GM21528 (cell line): ENCODE measurements around the gene KIF18A.

Experiments
- ATAC-seq: cut with Tn5 transposase; IDR thresholded peaks from one replicate; pipeline ENCODE4 v1.9.1; 2021; ENCODE audit warnings: mild to moderate bottlenecking, moderate library complexity; ENCODE audit not compliant: unreplicated experiment, low FRiP score

KIF18A gene

DNA sequence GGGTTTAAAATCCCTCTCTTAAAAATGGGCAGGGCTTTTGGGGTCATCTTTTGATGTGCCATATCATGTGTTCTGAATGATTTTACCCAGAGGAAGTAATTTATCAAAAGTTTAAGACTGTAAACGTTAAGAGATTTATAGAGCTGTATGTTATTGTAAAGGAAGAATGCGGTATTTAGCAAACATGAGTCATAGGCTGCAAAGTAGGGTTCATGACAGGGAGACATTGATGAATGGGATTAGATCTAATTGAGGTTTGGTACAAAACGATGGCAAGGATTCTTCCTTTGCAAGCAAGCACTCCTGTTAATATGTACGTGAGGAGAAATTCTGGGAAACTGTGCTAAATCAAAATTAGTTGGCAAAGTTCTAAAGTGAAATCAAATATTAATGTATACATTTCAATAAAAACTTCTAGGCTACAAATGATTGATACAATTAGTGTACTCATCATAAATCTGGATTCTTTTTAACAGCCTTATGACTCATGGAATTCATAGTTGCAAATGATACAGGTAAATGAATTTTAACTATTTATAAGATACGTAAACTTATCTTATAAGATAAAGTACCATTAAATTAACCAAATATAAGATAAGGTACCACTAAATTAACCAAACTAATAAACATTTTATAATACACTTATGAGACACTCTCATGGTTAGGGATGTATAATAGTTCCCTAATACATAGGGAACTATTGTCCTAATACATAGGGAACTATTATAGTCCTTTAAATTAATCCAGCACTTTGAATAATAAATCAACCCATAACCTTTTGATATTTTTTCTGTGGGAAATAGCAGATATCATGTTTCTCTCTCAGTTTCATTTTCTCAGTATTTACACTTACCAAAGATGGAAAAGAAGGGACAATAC lies 58.4 kb downstream of the KIF18A start:
- ATAC-seq: no peak

DNA sequence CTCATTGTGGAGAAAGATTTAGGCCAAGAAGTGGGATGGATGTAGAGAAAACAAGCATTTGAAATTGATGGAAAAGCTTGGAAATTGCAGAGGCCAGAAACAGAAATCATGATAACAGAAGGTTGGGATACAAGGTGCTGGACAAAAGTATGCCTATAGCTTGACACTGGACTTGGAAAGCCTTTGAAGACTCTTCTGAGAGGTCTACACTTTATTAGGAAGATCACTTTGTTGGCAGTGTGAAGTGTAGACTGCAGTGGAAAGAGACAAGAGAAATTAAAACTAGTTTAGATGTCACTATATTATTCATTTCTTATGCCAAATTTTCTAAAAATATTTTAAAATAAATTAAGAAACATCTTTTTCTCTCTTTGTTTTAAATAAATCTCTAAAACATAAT lies 59.1 kb downstream of the KIF18A start:
- no peak for ATAC-seq

DNA sequence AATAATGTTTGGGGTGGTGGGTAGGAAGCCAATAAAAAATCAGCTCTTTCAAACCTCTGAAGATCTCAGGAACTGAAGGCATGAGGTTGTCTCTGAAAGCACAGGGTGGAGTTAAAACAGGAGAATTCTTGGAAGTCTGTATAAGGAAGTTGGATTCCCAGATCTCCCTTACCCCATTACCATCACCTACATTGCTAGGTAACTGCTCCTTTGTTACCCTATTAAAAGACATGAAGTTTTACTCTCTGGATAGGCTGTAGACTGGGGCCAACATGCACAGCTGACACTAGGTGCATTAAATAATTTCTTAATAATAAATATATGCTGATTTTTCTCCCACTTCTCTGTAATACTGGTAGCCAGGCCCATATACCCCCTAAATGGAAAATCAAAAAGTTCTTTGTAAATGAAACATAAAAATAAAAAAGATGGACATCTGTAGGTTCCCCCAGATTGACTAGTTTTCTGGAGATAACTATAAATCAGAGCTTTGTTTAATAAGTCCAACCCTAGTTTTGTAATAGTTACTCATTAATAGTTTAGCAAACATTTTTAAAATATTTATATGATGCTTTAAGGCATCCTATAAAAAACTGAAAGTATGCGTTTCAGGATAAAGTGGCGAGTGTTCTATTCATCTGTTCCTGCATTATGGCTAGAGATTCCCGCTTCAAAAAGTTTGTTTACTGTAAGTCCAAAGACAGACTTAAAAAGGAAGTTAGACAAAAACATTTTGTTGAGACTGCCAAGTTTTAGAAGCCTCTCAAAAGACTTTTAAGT lies 63.8 kb downstream of the KIF18A start:
- no peak for ATAC-seq

DNA sequence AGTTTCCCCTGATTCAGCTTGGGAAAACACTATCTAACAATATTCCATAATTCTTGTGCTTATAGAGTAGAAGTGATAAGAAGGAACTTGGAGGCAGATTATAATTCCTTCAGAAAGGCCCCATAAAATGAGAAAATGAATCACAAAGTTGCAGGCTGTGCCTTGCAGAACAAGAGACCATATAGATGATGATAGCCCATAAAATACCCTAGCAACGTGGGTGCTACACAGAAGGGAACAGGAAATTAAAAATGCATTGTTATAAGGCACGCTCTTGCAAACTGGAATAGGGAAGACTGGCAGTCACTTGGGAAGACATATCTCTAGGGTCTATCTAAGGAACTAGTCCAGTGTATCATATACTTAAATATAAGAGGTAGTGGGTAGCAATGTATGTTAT lies 67.6 kb downstream of the KIF18A start:
- no peak for ATAC-seq

DNA sequence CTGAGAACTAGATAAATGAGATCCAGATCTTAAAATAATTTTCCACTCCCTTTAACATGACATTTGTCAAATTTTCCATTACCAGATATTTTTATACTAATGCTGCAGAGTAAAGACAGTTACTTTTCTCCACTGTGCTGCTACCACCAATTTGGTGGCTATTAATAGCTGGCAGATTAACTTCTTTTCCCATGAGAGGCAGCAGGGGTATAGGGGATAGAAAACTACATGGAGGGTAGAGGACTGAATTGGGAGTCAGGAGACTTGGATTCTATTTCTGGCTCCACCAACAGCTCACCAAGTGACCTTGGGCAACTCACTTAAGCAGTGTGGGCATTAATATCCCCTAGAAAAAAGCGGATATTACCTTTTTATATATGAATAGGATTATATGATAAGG lies 69.2 kb downstream of the KIF18A start:
- no peak for ATAC-seq

DNA sequence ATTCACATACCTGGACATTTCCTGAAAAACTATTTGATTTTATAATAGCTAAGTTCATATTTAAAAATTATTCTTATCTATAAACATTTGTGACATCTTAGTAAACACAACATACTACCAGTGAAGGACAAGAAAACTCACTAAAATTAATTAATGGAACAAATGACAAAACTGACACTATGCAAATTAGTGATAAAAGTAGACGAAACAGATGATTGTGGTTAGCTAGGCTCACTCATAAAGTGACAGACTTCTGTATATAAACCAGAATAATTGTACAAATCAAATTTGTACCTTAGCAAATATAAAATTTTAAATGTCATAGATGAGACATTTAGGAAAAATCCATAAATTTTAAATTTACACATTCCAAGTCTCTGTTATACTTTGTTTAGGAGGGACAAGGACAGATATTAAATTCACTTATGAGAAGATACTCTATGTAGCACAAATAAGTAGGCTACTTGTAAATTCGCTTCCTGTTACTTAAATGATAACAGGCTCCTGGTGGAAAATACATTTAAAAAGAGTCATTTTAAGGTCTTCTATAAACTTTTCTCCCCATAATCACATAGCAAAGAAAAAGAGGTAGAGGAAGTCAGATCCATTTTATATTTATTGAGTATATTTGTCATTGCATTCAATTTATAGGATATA lies 81.2 kb downstream of the KIF18A start:
- ATAC-seq: peak; percentile 84

DNA sequence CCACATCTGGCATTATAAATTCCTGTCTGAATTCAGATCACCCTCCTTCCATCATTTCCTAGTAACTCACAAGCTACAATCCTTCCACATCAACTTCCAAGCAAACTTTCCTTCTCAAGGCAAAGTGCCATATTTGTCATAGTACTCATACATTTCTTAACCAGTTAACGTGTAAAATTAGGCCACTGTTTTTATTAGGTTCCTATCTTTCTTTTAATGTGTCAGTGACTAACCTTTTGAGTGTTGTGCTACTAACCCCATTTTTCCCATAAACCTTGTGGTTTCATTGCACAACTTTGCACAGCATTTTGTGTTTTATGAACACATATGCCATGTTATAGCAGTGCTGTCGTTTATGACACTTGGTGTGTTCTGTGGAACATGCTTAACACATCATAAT lies 90.1 kb downstream of the KIF18A start:
- ATAC-seq: no peak

DNA sequence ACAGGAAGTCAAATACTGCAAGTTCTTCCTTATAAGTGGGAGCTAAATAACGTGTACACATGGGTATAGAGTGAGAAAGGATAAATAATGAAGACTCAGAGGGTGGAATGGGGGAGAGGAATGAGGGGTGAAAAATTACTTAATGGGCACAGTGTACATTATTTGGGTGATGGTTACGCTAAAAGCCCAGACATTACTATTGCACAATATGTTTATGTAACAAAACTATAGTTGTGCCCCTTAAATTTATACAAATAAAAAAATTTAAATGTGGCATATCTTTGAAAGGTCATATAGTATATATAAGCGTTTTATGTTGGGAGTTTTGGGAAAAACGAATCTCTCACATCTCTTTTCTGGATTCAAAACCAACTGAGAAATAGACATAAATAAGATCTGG lies 96.1 kb downstream of the KIF18A start:
- no peak for ATAC-seq

DNA sequence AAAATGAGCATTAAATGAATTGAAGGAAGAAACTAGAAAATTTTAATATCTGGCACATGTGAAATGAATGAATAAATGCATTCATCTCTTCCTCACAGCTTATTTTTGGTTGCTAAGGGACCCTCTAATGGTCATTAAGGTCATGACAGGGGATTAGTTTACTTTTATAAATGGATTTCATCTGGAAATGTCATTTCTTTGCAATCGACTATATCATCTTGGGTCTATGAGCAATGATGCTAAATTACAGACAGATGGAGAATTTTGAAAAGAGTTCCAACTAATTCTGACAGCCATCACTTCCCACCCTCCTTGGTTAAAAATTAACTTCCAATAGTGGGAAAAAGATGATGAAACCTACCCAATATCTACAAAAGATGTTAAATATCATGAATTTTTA lies 98.0 kb downstream of the KIF18A start:
- ATAC-seq: no peak

DNA sequence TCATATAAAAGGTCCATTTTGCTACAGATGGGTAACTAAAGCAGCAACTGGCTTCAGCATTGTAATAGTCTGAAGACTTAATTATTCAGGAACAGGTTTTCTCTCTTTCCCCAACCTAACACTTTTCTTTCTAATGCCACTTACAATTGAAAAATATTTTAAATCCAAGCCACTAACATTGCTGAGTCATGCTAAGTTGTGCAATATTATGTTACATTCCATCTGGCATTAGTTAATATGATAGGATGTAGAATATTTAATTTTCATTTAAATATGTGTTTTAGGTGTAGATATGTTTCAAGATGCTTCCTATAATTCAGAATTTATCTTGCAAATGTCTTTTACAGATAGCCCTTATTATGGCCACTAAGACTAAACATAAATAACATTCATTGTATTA lies 98.6 kb downstream of the KIF18A start:
- ATAC-seq: no peak

DNA sequence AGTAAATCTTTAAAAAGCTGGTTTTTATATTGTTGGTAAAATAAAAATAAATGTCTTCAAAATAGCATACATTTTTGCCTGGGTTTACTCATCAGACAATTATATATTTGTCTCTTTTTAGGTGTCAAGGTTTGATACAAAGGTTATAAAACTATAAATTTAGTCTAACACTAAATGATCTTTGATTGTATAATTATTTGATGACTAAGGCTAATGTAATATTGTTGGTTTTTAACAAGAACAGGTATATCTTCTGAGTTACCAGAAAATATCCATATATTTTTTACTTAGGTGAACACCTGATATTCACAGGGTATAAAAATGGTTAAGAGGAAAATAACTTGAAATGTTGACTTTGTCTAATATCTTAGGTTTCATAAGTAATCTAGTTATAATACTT lies 104.3 kb downstream of the KIF18A start:
- no peak for ATAC-seq

DNA sequence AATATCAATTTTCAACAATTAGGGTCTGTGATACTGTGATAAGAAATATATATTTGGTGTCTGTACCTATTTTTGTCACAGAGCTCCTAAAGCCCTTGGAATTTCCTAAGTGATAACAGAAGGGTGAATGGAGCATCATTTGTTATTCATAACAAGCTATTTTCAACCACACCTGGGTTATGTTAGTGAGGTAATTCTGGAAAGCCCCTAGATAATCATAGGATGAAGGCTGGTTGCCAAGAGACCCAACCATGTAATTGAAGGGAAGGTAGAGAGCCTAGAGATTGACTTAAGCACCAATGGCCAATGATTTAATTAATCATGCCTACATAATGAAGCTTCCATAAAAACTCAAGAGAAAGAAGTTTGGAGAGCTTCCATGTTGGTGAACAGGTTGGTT lies 109.4 kb downstream of the KIF18A start:
- ATAC-seq: no peak

DNA sequence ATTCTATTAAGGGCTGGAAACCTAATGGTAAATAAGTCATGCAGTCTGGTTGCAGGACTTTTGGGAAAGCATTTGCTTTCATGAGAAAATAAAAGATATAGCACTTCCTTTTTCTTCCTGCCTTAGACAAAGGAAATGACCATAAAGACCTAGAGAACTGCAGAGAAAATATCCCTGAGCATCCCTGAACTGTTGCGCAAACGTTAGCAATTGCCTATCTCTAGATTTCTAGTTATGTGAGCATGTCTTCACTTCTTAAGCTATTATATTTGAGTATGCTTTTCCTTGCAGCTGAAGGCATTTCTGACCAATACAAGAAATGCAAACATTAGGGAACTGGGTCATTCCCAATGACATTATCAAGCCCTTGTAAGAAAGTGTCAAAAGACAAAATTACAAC lies 110.6 kb downstream of the KIF18A start:
- ATAC-seq: no peak

DNA sequence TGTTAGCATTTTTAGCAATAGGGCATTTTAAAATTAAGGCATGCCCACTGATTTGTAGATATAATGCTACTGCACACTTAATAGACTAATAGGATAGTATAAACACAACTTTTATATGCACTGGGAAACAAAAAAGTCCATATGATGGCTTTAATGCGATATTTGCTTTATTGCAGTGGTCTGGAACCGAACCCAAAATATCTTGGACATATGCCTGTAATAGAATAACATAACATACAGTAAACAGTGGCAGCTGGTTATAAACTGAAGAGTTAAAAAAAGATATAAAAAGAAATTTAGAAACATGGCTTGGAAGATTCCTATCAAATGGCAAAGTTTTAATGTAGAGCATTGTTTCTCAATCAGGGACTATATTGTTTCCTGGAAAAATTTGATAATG lies 111.9 kb downstream of the KIF18A start:
- no peak for ATAC-seq

DNA sequence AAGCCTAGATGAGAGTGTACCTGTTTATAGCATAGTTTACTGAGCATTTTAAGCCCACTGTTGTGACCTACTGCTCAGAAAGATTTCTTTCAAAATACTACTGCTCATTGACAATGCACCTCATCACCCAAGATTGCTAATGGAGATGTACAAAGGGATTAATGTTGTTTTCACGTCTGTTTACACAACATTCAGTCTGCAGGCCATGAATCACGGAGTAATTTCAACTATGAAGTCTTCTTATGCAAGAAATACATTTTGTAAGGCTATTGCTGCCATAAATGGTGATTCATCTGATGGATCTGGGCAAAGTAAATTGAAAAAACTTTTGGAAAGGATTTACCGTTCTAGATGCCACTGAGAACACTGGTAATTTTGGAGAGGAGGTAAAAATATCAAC lies 112.9 kb downstream of the KIF18A start:
- ATAC-seq: no peak

DNA sequence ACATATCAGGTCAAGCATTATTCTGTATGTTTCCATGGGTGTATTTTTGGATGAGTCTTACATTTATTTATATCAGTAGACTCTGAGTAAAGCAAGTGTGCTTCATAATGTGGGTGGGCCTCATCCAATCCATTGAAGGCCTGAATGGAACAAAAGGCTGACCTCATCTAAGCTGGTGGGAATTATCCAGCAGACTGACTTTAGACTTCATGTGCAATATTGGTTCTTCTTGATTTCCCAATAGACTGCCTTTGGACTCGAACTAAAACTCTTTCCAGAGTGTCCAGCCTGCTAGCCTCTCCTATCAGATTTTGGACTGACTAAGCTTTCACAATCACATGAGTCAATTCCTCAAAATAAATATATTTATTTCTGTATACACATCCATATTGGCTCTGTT lies 116.2 kb downstream of the KIF18A start:
- ATAC-seq: no peak

DNA sequence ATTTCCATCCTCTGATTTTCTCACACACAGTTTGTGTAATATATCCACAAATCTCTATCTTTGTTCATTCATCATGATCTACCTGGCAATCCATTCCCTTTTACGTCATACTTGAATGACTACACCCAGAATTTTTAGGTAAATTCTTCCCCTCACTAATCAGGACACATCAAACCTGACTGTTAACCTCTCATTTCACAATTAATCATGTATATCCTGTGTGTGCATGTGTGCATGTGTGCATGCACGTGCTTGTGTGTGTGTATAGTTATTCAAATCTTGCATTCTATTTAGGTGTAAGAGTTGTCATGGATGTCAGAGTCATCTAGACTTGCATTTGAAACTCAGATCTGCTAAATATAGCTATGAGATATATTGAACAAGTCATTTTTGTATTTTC lies 130.4 kb downstream of the KIF18A start:
- no peak for ATAC-seq

DNA sequence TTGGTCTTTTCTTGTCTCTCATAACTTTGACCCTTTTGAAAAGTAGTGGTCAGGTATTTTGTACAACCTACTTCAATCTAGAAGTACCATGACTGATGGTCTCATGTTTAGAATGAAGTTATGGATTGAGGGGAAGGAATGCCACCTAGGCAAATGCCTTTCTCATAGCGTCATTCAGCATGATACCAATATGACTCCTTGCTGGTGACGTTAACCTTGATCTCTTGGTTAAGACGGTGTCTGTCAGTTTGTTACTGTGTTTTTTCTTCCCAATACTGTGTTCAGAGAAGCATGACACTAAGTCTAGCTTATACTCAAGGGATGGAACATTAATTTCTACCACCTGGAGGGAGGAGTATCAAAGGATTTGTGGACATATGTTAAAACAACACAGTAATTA lies 130.9 kb downstream of the KIF18A start:
- ATAC-seq: no peak

DNA sequence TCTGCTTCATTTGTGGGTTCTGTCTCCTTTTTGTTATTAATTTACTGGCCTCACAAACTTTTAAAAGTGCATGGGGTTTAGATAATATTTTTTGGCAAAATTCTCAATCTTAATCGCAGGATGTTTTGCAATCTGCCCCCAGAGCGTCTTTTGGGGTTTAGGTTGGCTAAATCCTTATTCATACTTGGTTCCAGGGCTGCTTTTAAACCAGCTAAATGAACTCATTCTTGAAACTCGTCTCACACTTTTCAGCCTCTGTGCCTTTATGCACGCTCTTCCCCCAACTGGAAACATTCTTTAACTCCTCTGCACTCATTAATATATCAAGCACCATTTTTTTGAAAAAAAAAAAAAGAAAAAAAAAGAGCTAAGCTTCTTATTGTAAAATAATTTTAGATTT lies 131.7 kb downstream of the KIF18A start:
- ATAC-seq: no peak

DNA sequence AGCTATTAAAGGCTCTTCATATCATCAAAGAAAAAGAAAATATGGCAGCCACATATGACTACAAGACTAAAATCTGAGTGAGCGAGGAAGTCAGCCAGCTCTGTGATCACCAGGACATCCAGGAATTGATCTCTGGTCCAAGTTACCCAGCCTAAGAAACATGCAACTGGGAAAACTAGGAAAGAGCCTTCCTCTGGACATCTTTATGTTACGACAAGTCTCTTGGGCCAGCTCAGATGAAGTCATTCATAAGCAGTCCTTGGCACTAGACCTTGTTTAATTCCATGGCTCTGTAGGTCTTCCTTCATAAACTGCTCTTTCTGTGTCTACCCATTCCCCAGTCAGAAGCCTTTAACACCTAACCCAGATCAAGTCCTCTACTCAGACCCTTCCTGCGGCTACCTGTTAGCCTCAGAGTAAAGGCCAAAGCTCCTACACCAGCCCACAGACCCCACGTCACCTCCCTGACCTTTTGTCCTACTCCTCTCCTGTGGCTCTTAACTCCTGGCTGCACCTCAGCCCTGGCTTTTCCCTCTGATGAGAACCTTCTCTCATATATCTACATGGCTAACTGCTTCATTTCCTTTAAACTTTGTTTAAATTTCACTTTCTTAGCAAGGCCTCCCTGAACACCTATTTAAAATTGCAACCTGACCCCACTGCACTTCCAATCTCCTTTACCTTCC lies 134.0 kb downstream of the KIF18A start:
- no peak for ATAC-seq
